Measurements from ENCODE around the gene RNF182. TPM values are rescaled to one million over a fixed set of nuclear protein-coding genes. Genes with fewer than 3 reads are reported as not detected.

RNF182 gene
- total RNA-seq, 1 donor from 2014 or later = 4.2 TPM

DNA sequence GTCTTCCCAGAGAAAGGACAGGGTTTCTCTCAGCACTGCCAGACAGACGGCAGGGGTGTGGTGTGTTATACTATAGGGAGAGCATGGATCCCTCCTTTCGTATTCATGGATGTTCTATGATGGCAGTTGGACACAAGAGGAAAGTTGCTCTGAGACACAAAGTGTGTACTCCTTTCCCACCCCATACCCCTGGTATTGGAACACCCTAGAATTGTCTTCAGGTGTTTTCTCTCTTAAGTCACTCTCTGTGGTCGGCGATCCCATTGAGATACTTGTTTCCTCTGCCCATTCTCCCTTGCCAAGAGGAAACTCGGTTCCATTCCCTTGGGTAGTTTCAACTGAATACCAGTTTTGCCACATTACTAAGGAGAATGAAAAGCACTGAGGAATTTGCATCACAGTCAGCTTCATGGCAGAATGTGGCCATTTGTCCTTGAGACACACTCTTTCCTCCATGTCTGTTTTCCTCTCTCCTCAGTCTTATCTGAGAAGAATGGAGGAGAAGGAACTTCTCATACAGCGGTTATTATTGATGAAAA, 53.4 kb downstream of the RNF182 start:
- H3K9me3 Mint-ChIP-seq = peaks cover 7% of the 10 kb centered on the region
- peaks cover 13% of the 10 kb centered on the region for H3K36me3 Mint-ChIP-seq
- no peak for DNase-seq (ENCODE audit: low spot score in 2 of 2, unreplicated experiment in 2 of 2)
- H3K27ac Mint-ChIP-seq = no peak overlapping the region
- H3K4me3 Mint-ChIP-seq = no peak overlapping the region
- H3K27me3 Mint-ChIP-seq (ENCODE audit: low read depth) = no peaks in the 10 kb centered on the region
- H3K4me1 Mint-ChIP-seq = no peaks in the 10 kb centered on the region
- TF ChIP-seq, protein P1, sequence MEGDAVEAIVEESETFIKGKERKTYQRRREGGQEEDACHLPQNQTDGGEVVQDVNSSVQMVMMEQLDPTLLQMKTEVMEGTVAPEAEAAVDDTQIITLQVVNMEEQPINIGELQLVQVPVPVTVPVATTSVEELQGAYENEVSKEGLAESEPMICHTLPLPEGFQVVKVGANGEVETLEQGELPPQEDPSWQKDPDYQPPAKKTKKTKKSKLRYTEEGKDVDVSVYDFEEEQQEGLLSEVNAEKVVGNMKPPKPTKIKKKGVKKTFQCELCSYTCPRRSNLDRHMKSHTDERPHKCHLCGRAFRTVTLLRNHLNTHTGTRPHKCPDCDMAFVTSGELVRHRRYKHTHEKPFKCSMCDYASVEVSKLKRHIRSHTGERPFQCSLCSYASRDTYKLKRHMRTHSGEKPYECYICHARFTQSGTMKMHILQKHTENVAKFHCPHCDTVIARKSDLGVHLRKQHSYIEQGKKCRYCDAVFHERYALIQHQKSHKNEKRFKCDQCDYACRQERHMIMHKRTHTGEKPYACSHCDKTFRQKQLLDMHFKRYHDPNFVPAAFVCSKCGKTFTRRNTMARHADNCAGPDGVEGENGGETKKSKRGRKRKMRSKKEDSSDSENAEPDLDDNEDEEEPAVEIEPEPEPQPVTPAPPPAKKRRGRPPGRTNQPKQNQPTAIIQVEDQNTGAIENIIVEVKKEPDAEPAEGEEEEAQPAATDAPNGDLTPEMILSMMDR (IDR thresholded peaks at IDR 0.05; ENCODE audit: unreplicated experiment) = no peak

DNA sequence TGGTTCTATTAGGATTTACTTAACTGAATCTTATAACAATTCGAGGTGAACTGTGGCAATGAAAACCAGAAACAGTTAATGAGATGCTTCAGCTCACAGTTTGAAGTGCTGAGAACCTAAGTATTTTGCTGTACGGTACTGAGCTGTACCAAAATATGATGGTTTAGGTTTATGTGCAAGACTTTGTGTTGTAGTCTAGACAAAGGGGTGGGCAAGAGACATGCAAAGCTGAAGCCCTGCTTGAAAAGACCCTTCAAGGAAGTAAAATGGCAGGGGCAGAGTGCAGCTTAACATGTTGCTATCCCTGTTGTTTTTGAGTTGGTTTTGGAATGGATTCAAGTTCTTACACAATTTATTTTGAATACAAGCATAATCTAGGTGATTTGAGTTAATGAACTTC, 54.0 kb downstream of the RNF182 start:
- TF ChIP-seq, protein P1 (IDR thresholded peaks at IDR 0.05; ENCODE audit: unreplicated experiment) = no peak
- Mint-ChIP-seq H3K27me3 (ENCODE audit: low read depth) (no peaks in the 10 kb centered on the region), H3K4me3 (no peak overlapping the region), H3K27ac (no peak overlapping the region), H3K9me3 (peaks cover 1% of the 10 kb centered on the region), H3K4me1 (no peaks in the 10 kb centered on the region), H3K36me3 (peaks cover 9% of the 10 kb centered on the region)
- no peak for DNase-seq (ENCODE audit: low spot score in 2 of 2, unreplicated experiment in 2 of 2)

DNA sequence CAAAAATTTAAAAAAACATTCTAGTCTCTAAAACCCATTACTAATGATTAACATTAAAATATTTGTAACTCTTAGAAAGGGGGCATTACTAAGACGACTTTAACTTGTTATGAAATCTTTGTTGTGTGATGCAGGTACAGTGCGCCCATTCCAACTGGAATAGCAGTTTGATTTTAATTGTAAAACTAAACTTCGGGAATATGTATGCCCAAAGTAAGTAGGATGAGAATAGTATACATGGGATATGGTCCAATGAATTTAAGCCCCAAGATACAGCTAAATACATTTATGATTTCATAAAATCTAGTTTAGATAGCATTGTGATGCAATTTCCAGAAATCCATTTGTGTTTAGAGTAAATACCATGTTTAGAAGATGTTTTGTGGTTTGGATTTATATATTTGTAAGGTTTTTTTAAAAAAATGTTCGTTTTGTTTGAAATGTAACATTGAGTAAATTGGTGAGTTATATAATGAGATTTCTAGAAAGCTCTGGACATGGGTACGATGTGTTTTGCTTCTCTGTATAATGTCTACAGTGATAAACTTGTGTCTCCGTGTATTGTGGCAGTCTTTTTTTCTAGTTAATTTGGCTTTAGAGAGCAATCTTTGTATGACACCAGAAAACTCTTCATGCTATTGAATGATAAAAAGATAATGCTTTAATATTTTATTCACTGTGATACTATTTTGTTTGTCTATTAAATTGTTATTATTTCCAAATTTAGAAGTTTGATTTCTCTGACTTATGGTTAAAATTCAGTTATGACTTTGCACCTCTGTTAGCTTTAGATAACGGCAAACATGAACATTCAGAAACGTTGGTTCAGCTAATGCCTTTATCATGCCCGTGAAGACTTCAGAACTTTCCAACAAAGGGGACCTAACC, 54.8 kb downstream of the RNF182 start:
- Mint-ChIP-seq H3K4me3 (no peak overlapping the region), H3K27me3 (ENCODE audit: low read depth) (peaks cover 2% of the 10 kb centered on the region)

DNA sequence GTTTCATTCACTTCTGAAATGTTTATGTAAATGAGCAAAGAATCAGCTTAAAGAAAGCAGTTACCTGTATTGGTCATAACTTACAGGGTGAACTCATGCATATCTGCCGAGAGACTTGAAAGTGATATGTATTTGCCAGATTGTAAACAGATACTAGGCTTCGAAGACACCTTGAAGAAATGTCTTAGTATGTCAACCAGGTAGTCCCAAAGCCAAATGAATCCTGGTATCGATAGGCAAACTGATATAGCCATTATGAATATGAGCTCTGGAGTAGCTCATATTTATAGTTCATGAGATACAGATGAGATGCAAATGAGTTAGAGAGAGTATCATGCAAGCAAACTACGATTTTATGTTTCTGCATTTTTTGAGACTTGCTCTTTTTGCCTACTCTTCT, 55.8 kb downstream of the RNF182 start:
- TF ChIP-seq, protein P1 (IDR thresholded peaks at IDR 0.05; ENCODE audit: unreplicated experiment) = no peak
- peaks cover 9% of the 10 kb centered on the region for H3K36me3 Mint-ChIP-seq
- no peak overlapping the region for H3K27ac Mint-ChIP-seq
- no peaks in the 10 kb centered on the region for H3K4me1 Mint-ChIP-seq
- no peak for DNase-seq (ENCODE audit: low spot score in 2 of 2, unreplicated experiment in 2 of 2)
- H3K4me3 Mint-ChIP-seq = no peak overlapping the region
- H3K27me3 Mint-ChIP-seq (ENCODE audit: low read depth) = peaks cover 2% of the 10 kb centered on the region
- no peaks in the 10 kb centered on the region for H3K9me3 Mint-ChIP-seq

More for the DNA sequence above, 54.8 kb downstream of the RNF182 start:
- H3K9me3 Mint-ChIP-seq = no peaks in the 10 kb centered on the region
- TF ChIP-seq, protein P1 (IDR thresholded peaks at IDR 0.05; ENCODE audit: unreplicated experiment) = no peak
- DNase-seq (ENCODE audit: low spot score in 2 of 2, unreplicated experiment in 2 of 2) = no peak
- no peak overlapping the region for H3K27ac Mint-ChIP-seq
- peaks cover 9% of the 10 kb centered on the region for H3K36me3 Mint-ChIP-seq
- H3K4me1 Mint-ChIP-seq = no peaks in the 10 kb centered on the region

DNA sequence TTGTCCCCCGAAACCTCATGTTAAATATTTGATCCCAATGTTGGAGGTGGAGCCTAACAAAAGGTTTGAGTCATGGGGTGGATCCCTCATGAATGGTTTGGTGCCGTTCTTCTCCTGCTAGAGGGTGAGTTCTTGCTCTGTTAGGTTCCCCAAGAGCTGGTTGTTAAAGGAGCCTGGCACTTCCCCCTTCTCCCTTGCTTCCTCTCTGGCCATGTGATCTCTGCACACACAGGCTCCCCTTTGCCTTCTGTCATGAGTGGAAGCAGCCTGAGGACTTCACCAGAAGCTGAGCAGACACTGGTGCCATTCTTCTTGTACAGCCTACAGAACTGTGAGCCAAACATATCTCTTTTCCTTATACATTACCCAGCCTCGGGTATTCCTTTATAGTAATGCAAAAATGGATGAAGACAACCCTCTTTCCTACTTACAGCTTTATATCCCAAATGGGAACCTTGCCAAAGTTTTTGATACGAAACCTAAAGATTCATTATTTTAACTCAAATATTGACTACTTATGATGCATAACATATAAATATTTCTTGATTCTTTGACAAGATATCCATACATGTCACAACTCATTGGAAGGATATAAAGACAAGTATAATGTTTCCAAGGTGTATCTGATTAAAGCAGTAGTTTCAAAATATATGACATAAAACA, 61.0 kb downstream of the RNF182 start:
- no peak overlapping the region for H3K27ac Mint-ChIP-seq
- H3K27me3 Mint-ChIP-seq (ENCODE audit: low read depth) = peaks cover 5% of the 10 kb centered on the region
- DNase-seq (ENCODE audit: low spot score in 2 of 2, unreplicated experiment in 2 of 2) = no peak
- peaks cover 22% of the 10 kb centered on the region for H3K4me1 Mint-ChIP-seq
- TF ChIP-seq, protein P1 (IDR thresholded peaks at IDR 0.05; ENCODE audit: unreplicated experiment) = no peak
- H3K9me3 Mint-ChIP-seq = no peaks in the 10 kb centered on the region
- H3K36me3 Mint-ChIP-seq = no peaks in the 10 kb centered on the region
- no peak overlapping the region for H3K4me3 Mint-ChIP-seq
